GM12878 (cell line): ENCODE data around the gene SMIM14. TPM values are rescaled to one million over a fixed set of nuclear protein-coding genes. Genes with fewer than 3 reads are reported as not detected.
A peak's percentile ranks its signal among the peaks of the same experiment; 100 is the strongest.

ENCODE experiments used
- BACH1 ChIP-seq: fragments of 450-650 bp; IDR thresholded peaks from 2 replicates; pipeline ENCODE4 v1.6.1; 2017; ENCODE audit warnings: mild to moderate bottlenecking, borderline replicate concordance
- CREM ChIP-seq: IDR thresholded peaks from 2 replicates; pipeline ENCODE4 v1.6.1; 2014; ENCODE audit warnings: antibody characterized with exemption, low read depth
- EGR1 ChIP-seq, 2 experiments: IDR thresholded peaks; 1 replicate in 1 of 2; 2 replicates in 1 of 2; pipeline ENCODE4 v1.6.1; 2011 to 2012; ENCODE audit warnings: low read depth in 2 of 2, low read length in 2 of 2, borderline replicate concordance in 1 of 2, mild to moderate bottlenecking in 1 of 2, moderate library complexity in 1 of 2
- HDGF ChIP-seq: fragments of 450-650 bp; IDR thresholded peaks from 2 replicates; pipeline ENCODE4 v1.6.1; 2016; ENCODE audit warnings: antibody characterized with exemption
- IRF4 ChIP-seq: IDR thresholded peaks from 2 replicates; pipeline ENCODE4 v1.6.1; 2011; ENCODE audit warnings: low read depth, low read length
- KDM1A ChIP-seq: fragments of 200-600 bp; sonication (generic); IDR thresholded peaks from 2 replicates; pipeline ENCODE4 v1.6.1; 2016; ENCODE audit warnings: borderline replicate concordance
- MEF2B ChIP-seq: fragments of 450-650 bp; IDR thresholded peaks from 2 replicates; pipeline ENCODE4 v1.6.1; 2018; ENCODE audit warnings: mild to moderate bottlenecking, moderate library complexity; ENCODE audit not compliant: partially characterized antibody, poor library complexity, severe bottlenecking
- RCOR1 ChIP-seq: conservative IDR thresholded peaks from 2 replicates; pipeline ENCODE4 v1.6.1; 2012; ENCODE audit warnings: low read depth, low read length, improper control_type of control experiment
- SP1 ChIP-seq: IDR thresholded peaks from one replicate; pipeline ENCODE4 v1.6.1; 2011; ENCODE audit warnings: low read depth, low read length
- SREBF1 ChIP-seq: IDR thresholded peaks from 2 replicates; pipeline ENCODE4 v1.6.1; 2012; ENCODE audit warnings: mild to moderate bottlenecking, low read length
- SUZ12 ChIP-seq: fragments of 200-600 bp; sonication (generic); IDR thresholded peaks from one replicate; pipeline ENCODE4 v1.6.1; 2018; ENCODE audit warnings: antibody characterized with exemption, mild to moderate bottlenecking; ENCODE audit not compliant: unreplicated experiment
- ZNF217 ChIP-seq: fragments of 450-650 bp; IDR thresholded peaks from 2 replicates; pipeline ENCODE4 v1.6.1; 2017; ENCODE audit warnings: antibody characterized with exemption, mild to moderate bottlenecking
- polyA plus RNA-seq, 11 experiments: library from polyadenylated mRNA; depleted of rRNA in 4 of 11; unstranded in 6 of 11; stranded (reverse) in 5 of 11; fragments of >200 nt; fragmentation: Nextera tagmentation in 4 of 11; fragmentation: Illumina TruSeq in 1 of 11; extraction: Ambion mirVana in 4 of 11; extraction: Trizol in 1 of 11; gene quantifications; 1 replicate in 1 of 11; 2 replicates in 10 of 11; pipeline versions ENCODE4 v1.2.1 to v1.2.3, GENCODE V29; 2011 to 2016; ENCODE audit warnings: inconsistent platforms in 2 of 11, missing spikeins in 2 of 11, low read depth in 1 of 11
- total RNA-seq, 4 experiments: library from RNA; depleted of rRNA in 3 of 4; stranded (reverse); fragments of >200 nt in 3 of 4; fragmentation: Illumina TruSeq in 1 of 4; extraction: Trizol in 1 of 4; gene quantifications; 2 replicates each; pipeline versions ENCODE4 v1.2.1 to v1.2.3, GENCODE V29; 2013 to 2021
- TF ChIP-seq, protein P1 (sequence below): IDR thresholded peaks from 2 replicates; pipeline ENCODE4 v1.6.1; 2011; ENCODE audit warnings: borderline replicate concordance, low read depth, mild to moderate bottlenecking, moderate library complexity, mixed read lengths, low read length; ENCODE audit not compliant: insufficient read depth; ENCODE audit errors: extremely low read length
- TF ChIP-seq, protein P2 (sequence below): fragments of 150-350 bp; IDR thresholded peaks from 2 replicates; pipeline ENCODE4 v1.6.1; 2016; ENCODE audit warnings: low read depth, low read length
- TF ChIP-seq, protein P3 (sequence below): fragments of 450-650 bp; formaldehyde crosslinking; IDR thresholded peaks from 2 replicates; pipeline ENCODE4 v1.4.0; 2020; ENCODE audit warnings: mild to moderate bottlenecking, moderate library complexity
- TF ChIP-seq, protein P4 (sequence below): fragments of 450-650 bp; formaldehyde crosslinking; IDR thresholded peaks from 2 replicates; pipeline ENCODE4 v1.4.0; 2022; ENCODE audit warnings: mild to moderate bottlenecking, moderate library complexity
- TF ChIP-seq, protein P5 (sequence below), 3 experiments: IDR thresholded peaks in 2 of 3; conservative IDR thresholded peaks in 1 of 3; 2 replicates each; pipeline ENCODE4 v1.5.1; 2011; ENCODE audit warnings: low read depth in 3 of 3, low read length in 3 of 3, mild to moderate bottlenecking in 3 of 3, control low read depth in 2 of 3, moderate library complexity in 2 of 3, inconsistent platforms in 1 of 3, mixed read lengths in 1 of 3; ENCODE audit not compliant: control insufficient read depth in 2 of 3, insufficient read depth in 1 of 3; ENCODE audit errors: extremely low read depth in 1 of 3

The SMIM14 gene
- total and polyA plus RNA-seq, 10 of the 15 experiments (the other 5 are each of a cell fraction or from before 2014, with no cell fraction given) = 125 to 671 (median 188) TPM

DNA sequence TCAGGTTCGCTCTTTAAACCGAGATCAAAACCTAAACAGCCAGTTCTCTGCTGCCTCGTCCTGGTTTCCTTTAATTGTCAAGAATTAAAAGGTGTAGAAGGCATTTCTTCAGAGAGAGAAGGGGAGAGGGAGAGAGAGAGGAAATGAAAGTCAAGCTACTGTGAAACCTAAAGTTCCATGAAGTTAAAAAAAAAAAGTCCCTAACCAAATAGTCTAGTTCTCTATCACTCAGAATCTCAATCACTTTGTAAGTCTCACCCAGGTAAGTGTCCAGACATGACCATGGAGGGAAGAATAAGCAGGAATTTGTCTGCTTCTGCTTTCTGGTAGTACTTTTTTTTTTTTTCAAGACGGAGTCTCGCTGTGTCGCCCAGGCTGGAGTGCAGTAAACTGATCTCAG, 18.8 kb upstream of the SMIM14 start (continued):
- TF ChIP-seq BACH1 (no peak; the same call in 1 of the 2 replicates), CREM (no peak; the same call in 1 of the 2 replicates), KDM1A (no peak), EGR1 (IDR thresholded peaks at IDR 0.05; ENCODE audit: borderline replicate concordance in 1 of 2, low read depth in 2 of 2, low read length in 2 of 2) (no peak), SREBF1 (no peak), IRF4 (0 out of 2 replicates have a peak, but pooled peaks have one; percentile 31), SP1 (no peak), SUZ12 (no peak), MEF2B (no peak), HDGF (no peak; the same call in 1 of the 2 replicates), RCOR1 (no peak), ZNF217 (no peak)
- TF ChIP-seq, protein P1, sequence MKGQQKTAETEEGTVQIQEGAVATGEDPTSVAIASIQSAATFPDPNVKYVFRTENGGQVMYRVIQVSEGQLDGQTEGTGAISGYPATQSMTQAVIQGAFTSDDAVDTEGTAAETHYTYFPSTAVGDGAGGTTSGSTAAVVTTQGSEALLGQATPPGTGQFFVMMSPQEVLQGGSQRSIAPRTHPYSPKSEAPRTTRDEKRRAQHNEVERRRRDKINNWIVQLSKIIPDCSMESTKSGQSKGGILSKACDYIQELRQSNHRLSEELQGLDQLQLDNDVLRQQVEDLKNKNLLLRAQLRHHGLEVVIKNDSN = no peak
- TF ChIP-seq, protein P2, sequence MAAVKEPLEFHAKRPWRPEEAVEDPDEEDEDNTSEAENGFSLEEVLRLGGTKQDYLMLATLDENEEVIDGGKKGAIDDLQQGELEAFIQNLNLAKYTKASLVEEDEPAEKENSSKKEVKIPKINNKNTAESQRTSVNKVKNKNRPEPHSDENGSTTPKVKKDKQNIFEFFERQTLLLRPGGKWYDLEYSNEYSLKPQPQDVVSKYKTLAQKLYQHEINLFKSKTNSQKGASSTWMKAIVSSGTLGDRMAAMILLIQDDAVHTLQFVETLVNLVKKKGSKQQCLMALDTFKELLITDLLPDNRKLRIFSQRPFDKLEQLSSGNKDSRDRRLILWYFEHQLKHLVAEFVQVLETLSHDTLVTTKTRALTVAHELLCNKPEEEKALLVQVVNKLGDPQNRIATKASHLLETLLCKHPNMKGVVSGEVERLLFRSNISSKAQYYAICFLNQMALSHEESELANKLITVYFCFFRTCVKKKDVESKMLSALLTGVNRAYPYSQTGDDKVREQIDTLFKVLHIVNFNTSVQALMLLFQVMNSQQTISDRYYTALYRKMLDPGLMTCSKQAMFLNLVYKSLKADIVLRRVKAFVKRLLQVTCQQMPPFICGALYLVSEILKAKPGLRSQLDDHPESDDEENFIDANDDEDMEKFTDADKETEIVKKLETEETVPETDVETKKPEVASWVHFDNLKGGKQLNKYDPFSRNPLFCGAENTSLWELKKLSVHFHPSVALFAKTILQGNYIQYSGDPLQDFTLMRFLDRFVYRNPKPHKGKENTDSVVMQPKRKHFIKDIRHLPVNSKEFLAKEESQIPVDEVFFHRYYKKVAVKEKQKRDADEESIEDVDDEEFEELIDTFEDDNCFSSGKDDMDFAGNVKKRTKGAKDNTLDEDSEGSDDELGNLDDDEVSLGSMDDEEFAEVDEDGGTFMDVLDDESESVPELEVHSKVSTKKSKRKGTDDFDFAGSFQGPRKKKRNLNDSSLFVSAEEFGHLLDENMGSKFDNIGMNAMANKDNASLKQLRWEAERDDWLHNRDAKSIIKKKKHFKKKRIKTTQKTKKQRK = no peak
- TF ChIP-seq, protein P3, sequence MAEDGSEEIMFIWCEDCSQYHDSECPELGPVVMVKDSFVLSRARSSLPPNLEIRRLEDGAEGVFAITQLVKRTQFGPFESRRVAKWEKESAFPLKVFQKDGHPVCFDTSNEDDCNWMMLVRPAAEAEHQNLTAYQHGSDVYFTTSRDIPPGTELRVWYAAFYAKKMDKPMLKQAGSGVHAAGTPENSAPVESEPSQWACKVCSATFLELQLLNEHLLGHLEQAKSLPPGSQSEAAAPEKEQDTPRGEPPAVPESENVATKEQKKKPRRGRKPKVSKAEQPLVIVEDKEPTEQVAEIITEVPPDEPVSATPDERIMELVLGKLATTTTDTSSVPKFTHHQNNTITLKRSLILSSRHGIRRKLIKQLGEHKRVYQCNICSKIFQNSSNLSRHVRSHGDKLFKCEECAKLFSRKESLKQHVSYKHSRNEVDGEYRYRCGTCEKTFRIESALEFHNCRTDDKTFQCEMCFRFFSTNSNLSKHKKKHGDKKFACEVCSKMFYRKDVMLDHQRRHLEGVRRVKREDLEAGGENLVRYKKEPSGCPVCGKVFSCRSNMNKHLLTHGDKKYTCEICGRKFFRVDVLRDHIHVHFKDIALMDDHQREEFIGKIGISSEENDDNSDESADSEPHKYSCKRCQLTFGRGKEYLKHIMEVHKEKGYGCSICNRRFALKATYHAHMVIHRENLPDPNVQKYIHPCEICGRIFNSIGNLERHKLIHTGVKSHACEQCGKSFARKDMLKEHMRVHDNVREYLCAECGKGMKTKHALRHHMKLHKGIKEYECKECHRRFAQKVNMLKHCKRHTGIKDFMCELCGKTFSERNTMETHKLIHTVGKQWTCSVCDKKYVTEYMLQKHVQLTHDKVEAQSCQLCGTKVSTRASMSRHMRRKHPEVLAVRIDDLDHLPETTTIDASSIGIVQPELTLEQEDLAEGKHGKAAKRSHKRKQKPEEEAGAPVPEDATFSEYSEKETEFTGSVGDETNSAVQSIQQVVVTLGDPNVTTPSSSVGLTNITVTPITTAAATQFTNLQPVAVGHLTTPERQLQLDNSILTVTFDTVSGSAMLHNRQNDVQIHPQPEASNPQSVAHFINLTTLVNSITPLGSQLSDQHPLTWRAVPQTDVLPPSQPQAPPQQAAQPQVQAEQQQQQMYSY (CRISPR knock-in tag) = no peak
- TF ChIP-seq, protein P4, sequence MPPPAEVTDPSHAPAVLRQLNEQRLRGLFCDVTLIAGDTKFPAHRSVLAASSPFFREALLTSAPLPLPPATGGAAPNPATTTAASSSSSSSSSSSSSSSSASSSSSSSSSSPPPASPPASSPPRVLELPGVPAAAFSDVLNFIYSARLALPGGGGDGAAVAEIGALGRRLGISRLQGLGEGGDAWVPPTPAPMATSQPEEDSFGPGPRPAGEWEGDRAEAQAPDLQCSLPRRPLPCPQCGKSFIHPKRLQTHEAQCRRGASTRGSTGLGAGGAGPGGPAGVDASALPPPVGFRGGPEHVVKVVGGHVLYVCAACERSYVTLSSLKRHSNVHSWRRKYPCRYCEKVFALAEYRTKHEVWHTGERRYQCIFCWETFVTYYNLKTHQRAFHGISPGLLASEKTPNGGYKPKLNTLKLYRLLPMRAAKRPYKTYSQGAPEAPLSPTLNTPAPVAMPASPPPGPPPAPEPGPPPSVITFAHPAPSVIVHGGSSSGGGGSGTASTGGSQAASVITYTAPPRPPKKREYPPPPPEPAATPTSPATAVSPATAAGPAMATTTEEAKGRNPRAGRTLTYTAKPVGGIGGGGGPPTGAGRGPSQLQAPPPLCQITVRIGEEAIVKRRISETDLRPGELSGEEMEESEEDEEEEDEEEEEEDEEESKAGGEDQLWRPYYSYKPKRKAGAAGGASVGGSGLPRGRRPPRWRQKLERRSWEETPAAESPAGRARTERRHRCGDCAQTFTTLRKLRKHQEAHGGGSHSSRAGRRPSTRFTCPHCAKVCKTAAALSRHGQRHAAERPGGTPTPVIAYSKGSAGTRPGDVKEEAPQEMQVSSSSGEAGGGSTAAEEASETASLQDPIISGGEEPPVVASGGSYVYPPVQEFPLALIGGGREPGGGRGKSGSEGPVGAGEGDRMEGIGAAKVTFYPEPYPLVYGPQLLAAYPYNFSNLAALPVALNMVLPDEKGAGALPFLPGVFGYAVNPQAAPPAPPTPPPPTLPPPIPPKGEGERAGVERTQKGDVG = no peak
- TF ChIP-seq, protein P5, sequence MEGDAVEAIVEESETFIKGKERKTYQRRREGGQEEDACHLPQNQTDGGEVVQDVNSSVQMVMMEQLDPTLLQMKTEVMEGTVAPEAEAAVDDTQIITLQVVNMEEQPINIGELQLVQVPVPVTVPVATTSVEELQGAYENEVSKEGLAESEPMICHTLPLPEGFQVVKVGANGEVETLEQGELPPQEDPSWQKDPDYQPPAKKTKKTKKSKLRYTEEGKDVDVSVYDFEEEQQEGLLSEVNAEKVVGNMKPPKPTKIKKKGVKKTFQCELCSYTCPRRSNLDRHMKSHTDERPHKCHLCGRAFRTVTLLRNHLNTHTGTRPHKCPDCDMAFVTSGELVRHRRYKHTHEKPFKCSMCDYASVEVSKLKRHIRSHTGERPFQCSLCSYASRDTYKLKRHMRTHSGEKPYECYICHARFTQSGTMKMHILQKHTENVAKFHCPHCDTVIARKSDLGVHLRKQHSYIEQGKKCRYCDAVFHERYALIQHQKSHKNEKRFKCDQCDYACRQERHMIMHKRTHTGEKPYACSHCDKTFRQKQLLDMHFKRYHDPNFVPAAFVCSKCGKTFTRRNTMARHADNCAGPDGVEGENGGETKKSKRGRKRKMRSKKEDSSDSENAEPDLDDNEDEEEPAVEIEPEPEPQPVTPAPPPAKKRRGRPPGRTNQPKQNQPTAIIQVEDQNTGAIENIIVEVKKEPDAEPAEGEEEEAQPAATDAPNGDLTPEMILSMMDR (IDR thresholded peaks at IDR 0.05 in 2 of 3, conservative IDR thresholded peaks at IDR 0.05 in 1 of 3; ENCODE audit: control insufficient read depth in 2 of 3, extremely low read depth in 1 of 3, insufficient read depth in 1 of 3, low read depth in 3 of 3, low read length in 3 of 3) = no peak
